Left hindlimb (tissue), 1 donor: Measurements from ENCODE around the gene KCNT1.

ENCODE experiments used
- DNase-seq: peaks from one replicate; pipeline ENCODE4 v3.0.0-alpha.2; 2018

The KCNT1 gene

DNA sequence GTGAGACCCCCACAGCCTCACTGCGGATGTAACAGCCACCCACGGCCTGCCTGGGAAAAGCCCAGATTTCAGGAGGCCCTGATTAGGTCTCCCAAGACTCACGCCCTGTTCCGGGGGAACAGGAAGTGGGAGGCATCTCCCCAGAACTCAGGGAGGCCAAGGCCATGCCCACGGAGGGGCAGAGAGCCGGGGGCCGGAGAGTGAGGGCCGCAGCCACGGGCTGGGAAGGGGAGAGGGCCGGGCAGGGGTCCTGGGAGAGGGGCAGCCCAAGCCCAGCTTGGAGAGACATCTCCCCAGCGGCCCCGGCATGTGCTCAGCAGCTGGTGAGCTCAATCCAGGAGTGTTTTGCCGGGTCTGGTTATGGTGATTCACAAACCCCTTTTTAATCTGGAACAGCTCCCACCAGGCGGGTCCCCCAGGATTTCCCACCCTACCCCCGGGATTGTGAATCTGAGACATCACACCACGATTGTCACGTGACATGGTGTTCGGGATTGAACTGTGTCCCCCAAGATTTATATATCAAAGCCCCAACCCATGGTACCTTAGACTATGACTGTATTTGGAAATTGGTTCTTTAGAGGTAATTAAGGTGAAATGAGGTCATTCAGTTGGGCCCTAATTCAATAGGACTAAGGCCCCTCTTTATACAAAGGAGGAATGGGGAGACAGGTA, 26.6 kb downstream of the KCNT1 start:
- DNase-seq = no peak

DNA sequence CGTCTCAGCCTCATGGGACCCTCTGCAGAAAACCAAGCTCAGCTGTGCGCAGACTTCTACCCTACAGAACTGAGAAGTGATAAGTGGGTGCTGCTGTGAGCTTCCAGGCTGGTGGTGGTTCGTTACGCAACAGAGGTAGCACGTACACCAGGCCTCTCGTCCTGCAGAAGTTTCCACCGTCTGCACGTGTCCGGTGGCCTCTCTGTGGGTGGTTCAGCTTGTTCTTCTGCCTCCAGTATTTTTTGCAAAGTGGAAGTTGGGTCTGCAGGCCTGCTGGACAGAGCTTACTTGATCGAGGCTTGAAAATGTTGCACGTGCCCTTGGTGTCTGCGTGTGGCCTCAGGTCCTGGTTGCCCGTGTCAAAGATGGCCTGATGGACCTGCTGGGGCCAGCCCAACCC, 27.5 kb downstream of the KCNT1 start:
- no peak for DNase-seq

- no peak for DNase-seq
These were observed 29.5 kb downstream of the KCNT1 start for GRCh38 chr9:135731454-135731853.

DNA sequence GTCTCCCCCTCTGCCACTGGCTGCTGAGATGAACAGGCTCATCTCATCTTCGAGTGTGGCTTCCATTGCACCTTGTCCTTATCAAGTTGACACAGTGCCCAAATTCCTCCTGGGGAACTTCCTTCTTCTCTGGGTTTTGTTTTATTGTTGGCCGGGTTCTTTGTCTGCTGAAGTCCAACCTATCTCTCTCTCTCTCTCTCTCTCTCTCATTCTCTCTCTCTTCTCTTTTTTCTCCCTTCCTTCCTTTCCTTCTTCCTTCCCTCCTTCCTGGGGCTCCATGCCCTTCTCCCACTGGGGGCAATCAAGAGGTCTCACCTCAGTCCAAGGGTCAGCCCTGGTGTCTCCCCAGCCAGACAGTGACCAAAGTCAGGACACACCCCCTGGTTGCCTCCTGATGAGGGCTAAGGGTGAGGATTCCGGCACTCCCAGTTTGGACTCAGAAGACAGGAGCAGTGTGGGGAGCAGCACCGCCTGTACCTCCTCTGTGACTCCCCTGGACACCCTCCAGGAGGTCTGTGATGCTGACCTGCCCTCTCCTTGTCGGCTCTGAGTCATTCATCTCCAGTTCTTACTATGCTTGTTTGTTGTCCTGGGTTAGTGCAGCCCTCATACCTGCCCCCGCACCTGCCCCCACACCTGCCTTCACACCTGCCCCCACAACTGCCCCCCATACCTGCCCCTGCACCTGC, 30.7 kb downstream of the KCNT1 start:
- DNase-seq = no peak

GRCh38 chr9:135734616-135735144, 32.7 kb downstream of the KCNT1 start:
- DNase-seq = no peak

DNA sequence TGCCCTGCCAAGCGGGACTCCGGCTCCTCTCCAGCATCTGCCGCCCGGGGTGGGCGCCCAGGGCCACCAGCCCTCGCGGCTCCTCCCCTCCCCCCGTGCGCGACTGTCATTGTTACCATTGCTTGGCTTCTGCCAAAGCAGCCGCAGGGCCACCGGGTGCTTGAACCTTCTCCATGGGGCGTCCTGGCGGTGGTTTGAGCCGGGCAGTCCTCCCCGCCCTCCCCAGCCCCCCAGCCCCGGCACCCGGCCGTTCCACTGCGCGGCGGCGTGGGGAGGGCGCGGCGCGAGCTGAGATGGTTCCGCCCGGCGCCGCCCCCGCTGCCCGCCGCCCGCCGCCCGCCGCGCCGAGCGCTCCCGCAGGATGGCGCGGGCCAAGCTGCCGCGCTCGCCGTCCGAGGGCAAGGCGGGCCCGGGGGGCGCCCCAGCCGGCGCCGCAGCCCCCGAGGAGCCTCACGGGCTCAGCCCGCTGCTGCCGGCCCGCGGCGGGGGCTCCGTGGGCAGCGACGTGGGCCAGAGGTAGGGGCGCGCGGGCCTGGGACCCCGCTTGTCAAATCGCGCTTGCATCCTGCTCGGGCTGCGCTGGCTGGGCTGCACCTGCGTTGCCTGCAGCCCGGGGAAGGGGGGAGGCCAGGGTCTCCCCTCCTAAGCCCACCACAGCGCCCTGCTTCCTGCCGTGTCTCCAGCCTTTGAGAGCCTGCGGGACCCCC, 34.4 kb downstream of the KCNT1 start:
- no peak for DNase-seq

DNA sequence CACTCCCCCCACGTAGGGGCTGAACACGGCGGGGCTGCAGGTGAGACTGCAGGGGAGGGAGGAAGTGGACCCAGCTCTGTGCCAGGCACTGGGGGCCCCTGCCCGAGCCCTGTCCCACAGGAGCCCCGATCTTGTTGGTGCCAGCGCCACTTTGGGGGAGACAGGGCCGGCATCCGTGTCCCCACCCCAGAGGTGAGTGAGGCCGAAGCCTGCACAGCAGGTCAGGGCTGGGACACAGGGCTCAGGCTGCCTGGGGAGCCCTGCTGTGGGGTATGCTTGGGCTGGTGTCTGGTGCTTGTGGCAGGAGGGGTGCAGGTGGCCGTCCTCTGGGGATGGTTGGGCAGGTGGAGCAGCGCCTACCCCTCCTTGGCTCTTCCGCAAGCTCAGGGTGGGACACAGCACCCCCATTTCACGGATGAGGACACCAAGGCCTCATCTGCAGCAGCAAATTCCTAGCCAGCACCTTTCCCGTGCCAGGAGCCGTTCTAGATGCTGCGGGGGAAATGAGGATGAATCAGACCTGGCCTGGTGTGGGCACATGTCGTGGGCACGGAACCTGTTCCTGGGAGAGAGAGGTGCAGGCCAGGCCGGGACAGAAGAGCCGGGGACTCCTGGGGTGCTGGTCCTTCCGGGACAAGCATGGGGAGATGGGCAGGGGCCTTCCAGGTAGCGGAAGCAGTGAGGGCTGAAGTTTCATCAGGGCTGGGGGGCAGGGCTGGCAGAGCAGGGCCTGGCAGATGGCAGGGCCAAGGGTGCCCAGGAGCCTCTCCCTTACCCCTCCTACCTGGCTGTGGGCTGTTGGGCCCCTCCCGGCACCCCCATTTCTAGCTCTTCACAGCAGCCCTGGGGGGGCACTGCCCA, 35.2 kb downstream of the KCNT1 start:
- no peak for DNase-seq

- no peak for DNase-seq
These were observed 36.0 kb downstream of the KCNT1 start for GRCh38 chr9:135737840-135738521.

DNA sequence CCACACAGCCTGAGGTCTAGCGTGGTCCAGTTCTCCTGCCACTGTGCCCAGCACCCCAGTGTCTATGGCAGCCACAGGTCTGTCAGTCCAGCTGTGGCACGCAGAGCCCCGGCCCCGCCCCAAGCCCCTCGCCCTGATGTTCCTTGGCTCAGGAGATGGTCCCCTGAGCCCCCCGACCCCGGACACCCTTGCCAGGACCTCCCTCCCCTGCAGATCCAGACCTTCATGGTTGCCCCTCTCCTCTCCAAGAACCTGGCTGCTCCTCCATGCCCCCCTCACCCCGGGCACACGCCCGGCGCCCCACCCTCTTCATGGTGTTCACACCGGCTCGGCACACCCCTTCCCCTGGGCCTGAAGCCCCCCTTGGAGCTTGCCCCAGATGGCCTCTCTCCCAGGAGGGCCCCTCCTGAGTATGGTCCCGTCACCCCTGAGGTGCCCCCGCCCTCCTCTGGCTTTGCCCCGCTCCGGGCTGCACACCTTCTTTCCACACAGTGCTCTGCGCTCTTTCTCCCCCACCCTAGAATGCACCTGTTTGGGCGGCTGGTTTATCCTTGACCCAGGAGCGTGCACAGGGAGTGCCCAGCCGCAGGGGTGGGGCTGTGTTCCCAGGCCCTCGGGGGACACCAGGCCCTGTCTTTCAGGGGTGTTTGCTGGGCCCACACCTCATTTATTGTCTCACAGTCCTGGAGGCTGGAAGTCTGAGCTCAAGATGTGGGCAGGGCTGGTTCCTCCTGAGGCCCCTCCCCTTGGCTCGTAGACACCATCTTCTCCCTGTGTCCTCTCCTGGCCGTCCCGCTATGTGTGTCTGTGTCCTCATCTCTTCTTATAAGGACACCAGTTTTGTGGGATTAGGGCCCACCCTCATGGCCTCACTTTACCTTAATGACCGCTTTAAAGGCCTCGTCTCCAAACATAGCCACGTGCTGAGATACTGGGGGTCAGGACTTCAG, 37.6 kb downstream of the KCNT1 start:
- no peak for DNase-seq

DNA sequence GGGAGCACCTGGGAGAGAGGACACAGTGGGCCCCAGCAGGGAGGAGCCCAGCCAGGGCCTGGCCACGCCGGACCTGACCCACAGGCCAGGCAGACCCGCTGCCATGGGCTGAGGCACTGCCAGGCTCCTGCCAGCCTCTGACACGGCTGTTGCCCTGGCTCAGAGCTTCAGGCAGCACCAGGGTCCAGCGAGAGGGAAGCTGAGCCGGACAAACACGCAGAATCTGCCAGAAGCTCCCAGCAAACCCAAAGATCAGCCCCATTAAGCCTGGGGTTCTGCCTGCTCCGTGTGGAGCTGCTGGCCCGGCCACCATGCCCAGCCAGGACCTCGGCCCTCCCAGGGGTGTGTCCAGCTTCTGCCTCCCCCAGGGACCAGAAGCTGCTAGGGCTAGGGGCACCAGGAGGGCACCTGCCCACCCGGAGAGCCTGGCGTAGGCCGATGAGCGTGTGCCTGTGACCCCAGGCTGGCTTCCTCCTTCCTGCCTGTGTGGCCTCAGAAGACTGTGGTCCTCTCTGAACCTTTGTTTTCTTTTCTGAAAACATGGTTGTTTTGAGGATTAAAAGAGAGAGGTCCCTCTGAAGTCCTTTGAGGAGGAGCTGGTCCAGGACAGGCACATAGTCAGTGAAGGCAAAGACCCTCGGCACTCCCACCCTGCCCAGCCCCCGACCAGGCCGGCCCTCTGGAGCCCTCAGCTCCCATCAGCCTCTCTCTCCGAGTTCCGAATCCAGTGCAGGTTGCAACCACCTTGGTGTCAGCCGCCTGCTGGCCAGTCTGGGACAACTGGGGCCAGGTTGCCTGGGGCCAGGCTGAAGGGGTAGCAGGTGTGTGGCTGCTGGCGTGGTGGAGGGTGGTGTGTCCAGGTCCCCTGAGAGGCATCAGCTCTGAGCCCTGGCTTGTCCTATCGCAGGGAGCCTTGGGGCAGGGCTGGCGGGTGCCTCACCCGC, 39.6 kb downstream of the KCNT1 start:
- DNase-seq = no peak

- no peak for DNase-seq
These were observed 41.0 kb downstream of the KCNT1 start for GRCh38 chr9:135743021-135743420.

- DNase-seq = no peak
These were observed 41.8 kb downstream of the KCNT1 start for GRCh38 chr9:135743546-135744332.

DNA sequence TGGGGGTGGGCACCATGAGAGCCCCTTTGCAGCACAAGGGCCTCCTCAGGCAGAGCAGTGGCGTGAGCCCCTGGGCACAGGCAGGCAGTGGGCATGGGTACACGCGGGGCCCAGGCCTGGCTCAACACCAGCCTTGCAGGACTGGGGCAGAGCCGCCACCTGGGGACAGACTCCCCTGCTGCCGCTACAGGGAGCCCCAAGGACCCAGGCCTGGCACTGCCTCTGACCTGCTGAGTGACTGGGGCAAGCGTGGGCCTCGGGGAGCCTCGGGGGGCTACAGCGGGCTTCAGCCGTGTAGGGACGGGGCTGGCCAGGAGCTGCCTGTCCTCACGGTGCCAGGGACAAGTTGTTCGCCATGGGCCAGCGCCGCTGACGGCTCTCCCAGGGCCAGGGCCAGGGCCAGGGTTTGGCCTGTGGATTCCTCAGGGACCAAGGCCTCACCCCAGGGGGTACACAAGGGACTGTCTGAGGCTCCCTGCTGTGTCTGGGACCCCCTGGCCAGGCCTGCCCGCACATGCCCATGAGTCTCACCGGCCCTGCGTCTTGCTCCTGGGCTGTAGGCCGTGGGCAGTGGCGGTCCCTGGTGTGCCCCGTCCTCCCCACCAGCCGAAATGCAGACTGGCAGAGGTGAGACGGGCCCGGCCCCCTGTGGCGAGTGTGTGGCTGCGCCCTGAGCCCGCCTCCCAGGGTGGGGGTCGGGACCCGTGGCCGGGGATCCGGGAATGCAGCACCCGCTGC, 42.5 kb downstream of the KCNT1 start:
- no peak for DNase-seq

DNA sequence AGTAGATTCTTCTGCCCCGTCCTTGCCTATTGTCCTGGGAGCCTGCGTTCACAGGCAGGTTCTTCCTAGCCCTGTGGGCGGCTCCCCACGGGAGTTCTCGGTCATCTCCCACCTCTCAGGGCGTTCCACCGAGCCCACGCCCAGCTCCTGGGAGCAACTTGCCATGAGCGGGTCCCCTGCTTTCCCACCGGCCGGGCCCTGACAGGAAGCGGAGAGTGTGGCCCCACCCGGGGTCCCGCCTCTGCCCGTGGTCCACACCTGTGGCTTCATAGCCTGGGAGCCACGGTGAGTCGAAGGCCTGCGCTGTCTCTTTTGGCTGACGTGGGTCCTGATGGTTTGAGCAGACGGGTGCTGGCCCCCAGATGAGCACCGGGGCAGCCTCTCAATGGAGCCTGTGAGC, 43.2 kb downstream of the KCNT1 start:
- DNase-seq = no peak

DNA sequence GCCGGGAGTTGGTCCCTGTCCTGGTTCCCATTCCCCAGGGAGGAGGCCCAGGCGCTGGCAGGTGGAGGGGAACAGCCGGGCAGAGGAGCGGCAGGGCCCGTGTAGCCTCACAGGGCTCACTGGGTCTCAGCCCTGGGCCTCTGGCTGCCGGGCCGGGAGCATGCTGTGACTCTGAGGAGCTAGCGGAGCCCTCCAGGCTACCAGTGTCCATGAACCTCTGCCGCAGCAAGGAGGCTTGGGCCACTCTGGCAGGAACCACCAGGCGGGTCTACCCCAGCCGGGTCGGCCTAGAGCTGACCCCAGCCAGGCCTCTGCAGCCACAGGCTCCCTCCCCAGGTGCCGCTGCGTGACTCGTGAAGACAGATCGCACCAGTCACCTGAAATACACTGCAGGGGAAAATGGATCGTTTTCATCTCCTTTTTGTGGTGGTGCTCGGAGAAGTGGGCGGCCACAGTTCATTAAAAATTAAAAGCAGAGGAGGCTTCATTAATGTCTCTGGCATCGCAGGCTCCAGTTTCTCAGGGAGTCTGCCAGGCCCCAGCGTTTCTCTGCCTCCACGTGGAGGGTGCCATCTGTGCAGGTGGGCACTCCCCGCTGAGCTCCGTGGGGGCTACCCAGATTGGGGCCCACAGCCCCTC, 43.8 kb downstream of the KCNT1 start:
- DNase-seq = no peak

GRCh38 chr9:135746565-135746964, 44.6 kb downstream of the KCNT1 start:
- no peak for DNase-seq

DNA sequence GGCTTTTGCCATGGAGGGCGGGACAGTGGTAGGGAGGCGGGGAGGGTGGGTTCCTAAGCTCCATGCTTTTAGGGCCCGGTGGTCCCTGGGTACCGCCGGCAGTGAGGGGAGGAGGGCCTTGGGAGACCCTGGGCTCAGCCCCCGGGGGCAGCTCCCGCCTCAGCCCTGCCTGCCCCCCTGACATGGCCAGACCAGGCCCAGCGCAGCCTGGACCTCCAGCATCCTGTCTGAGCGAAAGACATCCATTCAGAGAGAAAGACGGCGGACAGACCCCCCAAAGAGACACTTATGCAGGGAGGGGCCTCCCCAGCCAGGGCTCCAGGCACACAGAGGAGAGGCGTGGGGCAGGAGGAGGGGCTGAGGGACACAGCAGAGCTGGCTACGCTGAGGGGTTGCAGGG, 45.3 kb downstream of the KCNT1 start:
- DNase-seq = no peak

DNA sequence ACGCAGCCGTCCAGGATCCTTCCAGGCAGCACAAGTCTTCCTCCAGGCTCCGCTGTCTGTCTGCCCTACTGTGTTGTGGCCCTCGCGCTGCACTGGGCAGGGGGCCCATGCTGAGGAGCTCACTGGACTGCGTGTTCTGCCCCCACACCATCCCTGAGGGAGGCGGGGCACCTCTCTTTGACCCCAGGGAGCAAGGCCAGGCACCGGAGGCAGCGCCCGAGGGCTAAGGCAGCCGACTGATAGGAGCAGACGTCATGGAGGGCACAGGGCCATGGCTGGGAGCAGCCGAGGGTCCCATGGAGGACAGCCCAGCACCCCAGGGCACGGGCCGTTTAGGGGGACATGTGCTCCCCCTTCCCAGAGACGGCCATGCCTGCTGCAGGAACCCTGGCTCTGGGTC, 46.7 kb downstream of the KCNT1 start:
- DNase-seq = no peak
